H1 (cell line): ENCODE measurements around the gene GPC6. TPM values are rescaled to one million over a fixed set of nuclear protein-coding genes. Genes with fewer than 3 reads are reported as not detected.

Source experiments
- CTCF ChIA-PET: fragments of 300-600 bp; sonication (Branson Sonifier 250); formaldehyde crosslinking; loops from one replicate; lab custom pipeline; 2021; ENCODE audit not compliant: partially characterized antibody; lab: Charles Lee
- POLR2A ChIA-PET: fragments of 300-600 bp; sonication (Branson Sonifier 250); formaldehyde crosslinking; loops from one replicate; lab custom pipeline; 2021; ENCODE audit warnings: inconsistent platforms; ENCODE audit not compliant: partially characterized antibody; lab: Charles Lee
- DNase-seq, 2 experiments: peaks; one replicate each; pipeline versions ENCODE4 v3.0.0 to v3.0.0-alpha.2; 2010 to 2022; ENCODE audit warnings: low spot score in 2 of 2, low read depth in 1 of 2, mixed read lengths in 1 of 2
- FAIRE-seq: peaks from 2 replicates; lab custom pipeline; 2011; peaks lifted over from hg19 to GRCh38; lab: Jason Lieb, UNC
- H2AFZ ChIP-seq: 2 replicates; pipeline ENCODE4 v1.8.1; 2012; ENCODE audit warnings: low read length, inconsistent platforms
- H2AK5ac ChIP-seq: 2 replicates; pipeline ENCODE4 v1.6.1; 2013; ENCODE audit warnings: low read depth, low read length
- H2BK120ac ChIP-seq: replicated peaks from 2 replicates; pipeline ENCODE3; 2013; ENCODE audit warnings: low read depth, low read length, inconsistent platforms
- H2BK12ac ChIP-seq: 2 replicates; pipeline ENCODE4 v1.6.1; 2013; ENCODE audit warnings: low read depth, low read length
- H2BK15ac ChIP-seq: 2 replicates; pipeline ENCODE4 v1.6.1; 2013; ENCODE audit warnings: low read length
- H2BK20ac ChIP-seq: 2 replicates; pipeline ENCODE4 v1.6.1; 2013; ENCODE audit warnings: low read length
- H2BK5ac ChIP-seq: 2 replicates; pipeline ENCODE4 v1.6.1; 2013; ENCODE audit warnings: low read depth, low read length
- H3K14ac ChIP-seq: 2 replicates; pipeline ENCODE4 v1.6.1; 2013; ENCODE audit warnings: inconsistent platforms; ENCODE audit not compliant: insufficient read length
- H3K18ac ChIP-seq: 2 replicates; pipeline ENCODE4 v1.6.1; 2013; ENCODE audit warnings: low read length; ENCODE audit errors: extremely low read depth
- H3K23ac ChIP-seq: 2 replicates; pipeline ENCODE4 v1.6.1; 2013; ENCODE audit warnings: inconsistent platforms; ENCODE audit not compliant: insufficient read length
- H3K23me2 ChIP-seq: 2 replicates; pipeline ENCODE4 v1.6.1; 2013; ENCODE audit warnings: low read depth, low read length
- H3K27ac ChIP-seq: 2 replicates; pipeline ENCODE4 v1.6.1; 2011; ENCODE audit warnings: low read depth, low read length, inconsistent platforms
- H3K27me3 ChIP-seq, 4 experiments: replicated peaks in 1 of 4; 1 replicate in 1 of 4; 2 replicates in 3 of 4; pipeline versions ENCODE4 v1.6.1 to v1.8.1; 2011 to 2013; ENCODE audit warnings: low read length in 3 of 4, mild to moderate bottlenecking in 3 of 4, inconsistent platforms in 2 of 4, mixed read lengths in 2 of 4, moderate library complexity in 1 of 4; ENCODE audit not compliant: control insufficient read depth in 3 of 4, insufficient read depth in 3 of 4; ENCODE audit errors: extremely low read depth in 1 of 4
- H3K36me3 ChIP-seq, 4 experiments: 2 replicates each; pipeline versions ENCODE4 v1.6.1 to v1.8.1; 2011 to 2013; ENCODE audit warnings: mild to moderate bottlenecking in 4 of 4, low read length in 3 of 4, moderate library complexity in 2 of 4, control low read depth in 1 of 4, inconsistent platforms in 1 of 4; ENCODE audit not compliant: insufficient read depth in 4 of 4, control insufficient read depth in 2 of 4
- H3K4ac ChIP-seq: replicated peaks from 2 replicates; pipeline ENCODE3; 2013; ENCODE audit warnings: low read length, low read depth, mixed read lengths, inconsistent platforms; ENCODE audit not compliant: insufficient read length
- H3K4me1 ChIP-seq, 4 experiments: replicated peaks in 1 of 4; 1 replicate in 1 of 4; 2 replicates in 3 of 4; pipeline versions ENCODE4 v1.6.1 to v1.8.1; 2011 to 2013; ENCODE audit warnings: low read length in 3 of 4, inconsistent platforms in 2 of 4, mixed read lengths in 1 of 4; ENCODE audit not compliant: insufficient read depth in 4 of 4, control insufficient read depth in 3 of 4
- H3K4me2 ChIP-seq, 2 experiments: 2 replicates each; pipeline versions ENCODE4 v1.6.1 to v1.8.1; 2011 to 2013; ENCODE audit warnings: low read depth in 2 of 2, low read length in 2 of 2, control low read depth in 1 of 2, inconsistent platforms in 1 of 2, mild to moderate bottlenecking in 1 of 2; ENCODE audit not compliant: insufficient read depth in 1 of 2
- H3K4me3 ChIP-seq, 4 experiments: fragments of 200-600, 300-600 bp in 1 of 4; sonication (generic), shearing (Covaris generic), sonication (Bioruptor Twin) in 1 of 4; 2 replicates each; pipeline versions ENCODE4 v1.5.1 to v1.8.1; 2011 to 2016; ENCODE audit warnings: low read length in 4 of 4, low read depth in 3 of 4, control low read depth in 2 of 4, inconsistent platforms in 2 of 4, mild to moderate bottlenecking in 2 of 4, mixed read lengths in 1 of 4, moderate library complexity in 1 of 4; ENCODE audit not compliant: insufficient read depth in 2 of 4; ENCODE audit errors: extremely low read depth in 1 of 4
- H3K56ac ChIP-seq: replicated peaks from 2 replicates; pipeline ENCODE3; 2013; ENCODE audit warnings: low read depth, mild to moderate bottlenecking, mixed read lengths, low read length, inconsistent platforms; ENCODE audit not compliant: insufficient read length
- H3K79me1 ChIP-seq: 2 replicates; pipeline ENCODE4 v1.6.1; 2013; ENCODE audit warnings: low read depth, low read length, control low read depth
- H3K79me2 ChIP-seq, 2 experiments: 2 replicates each; pipeline versions ENCODE4 v1.6.1 to v1.8.1; 2012 to 2013; ENCODE audit warnings: low read length in 2 of 2, mild to moderate bottlenecking in 2 of 2, inconsistent platforms in 1 of 2; ENCODE audit not compliant: insufficient read depth in 2 of 2, control insufficient read depth in 1 of 2
- H3K9ac ChIP-seq, 4 experiments: replicated peaks in 1 of 4; 1 replicate in 1 of 4; 2 replicates in 3 of 4; pipeline versions ENCODE4 v1.6.1 to v1.8.1; 2011 to 2013; ENCODE audit warnings: low read depth in 3 of 4, low read length in 3 of 4, control low read depth in 2 of 4, mild to moderate bottlenecking in 2 of 4, moderate library complexity in 2 of 4, inconsistent platforms in 1 of 4; ENCODE audit errors: extremely low read depth in 1 of 4
- H3K9me3 ChIP-seq, 2 experiments: 2 replicates each; pipeline versions ENCODE4 v1.6.1 to v1.8.1; 2012 to 2013; ENCODE audit warnings: mild to moderate bottlenecking in 2 of 2, moderate library complexity in 2 of 2, control low read depth in 1 of 2, inconsistent platforms in 1 of 2, low read depth in 1 of 2, low read length in 1 of 2, mixed read lengths in 1 of 2; ENCODE audit not compliant: insufficient read depth in 2 of 2
- H4K20me1 ChIP-seq, 2 experiments: replicated peaks in 1 of 2; 2 replicates each; pipeline versions ENCODE3 to v1.8.1; 2011 to 2013; ENCODE audit warnings: inconsistent platforms in 2 of 2, low read length in 2 of 2, mild to moderate bottlenecking in 1 of 2; ENCODE audit not compliant: insufficient read depth in 2 of 2, control insufficient read depth in 1 of 2
- H4K5ac ChIP-seq: 2 replicates; pipeline ENCODE4 v1.6.1; 2013; ENCODE audit warnings: low read length, low read depth, mixed read lengths, inconsistent platforms; ENCODE audit not compliant: insufficient read length
- H4K8ac ChIP-seq: 2 replicates; pipeline ENCODE4 v1.8.0; 2013; ENCODE audit warnings: mild to moderate bottlenecking, moderate library complexity, low read length, inconsistent platforms; ENCODE audit not compliant: insufficient read depth; ENCODE audit errors: extremely low read depth
- H4K91ac ChIP-seq: replicated peaks from 2 replicates; pipeline ENCODE3; 2013; ENCODE audit warnings: low read length, mixed read lengths, inconsistent platforms; ENCODE audit not compliant: insufficient read length
- ATF2 ChIP-seq: IDR thresholded peaks from 2 replicates; pipeline ENCODE4 v1.6.1; 2012; ENCODE audit warnings: low read length, inconsistent platforms
- BRCA1 ChIP-seq: IDR thresholded peaks from 2 replicates; pipeline ENCODE4 v1.6.1; 2012; ENCODE audit warnings: low read depth, low read length, improper control_type of control experiment
- CREB1 ChIP-seq: IDR thresholded peaks from 2 replicates; pipeline ENCODE4 v1.6.1; 2012; ENCODE audit warnings: inconsistent platforms
- EP300 ChIP-seq, 2 experiments: IDR thresholded peaks; 1 replicate in 1 of 2; 2 replicates in 1 of 2; pipeline ENCODE4 v1.6.1; 2011 to 2012; ENCODE audit warnings: low read depth in 2 of 2, low read length in 2 of 2, mild to moderate bottlenecking in 2 of 2, borderline replicate concordance in 1 of 2, inconsistent platforms in 1 of 2, moderate library complexity in 1 of 2
- HDAC6 ChIP-seq: IDR thresholded peaks from one replicate; pipeline ENCODE4 v1.7.1; 2012; ENCODE audit warnings: low read depth, mild to moderate bottlenecking, inconsistent platforms, low read length, moderate library complexity
- KDM1A ChIP-seq: fragments of 200-600, 300-600 bp; sonication (generic); IDR thresholded peaks from 2 replicates; pipeline ENCODE4 v1.7.1; 2016; ENCODE audit warnings: mild to moderate bottlenecking, low read length, borderline replicate concordance
- MAFK ChIP-seq: IDR thresholded peaks from 2 replicates; pipeline ENCODE4 v1.6.1; 2012; ENCODE audit warnings: low read depth, mild to moderate bottlenecking, improper control_type of control experiment, low read length
- RBBP5 ChIP-seq: IDR thresholded peaks from 2 replicates; pipeline ENCODE4 v1.7.1; 2012; ENCODE audit warnings: low read depth, mild to moderate bottlenecking, inconsistent platforms, low read length, moderate library complexity, borderline replicate concordance
- RNF2 ChIP-seq: fragments of 200-900, 300-1000 bp; sonication (generic); IDR thresholded peaks from 2 replicates; pipeline ENCODE4 v1.7.1; 2016; ENCODE audit warnings: borderline replicate concordance, low read depth, mild to moderate bottlenecking, antibody characterized with exemption, low read length; ENCODE audit not compliant: poor library complexity, severe bottlenecking; ENCODE audit errors: missing control alignments
- SIN3A ChIP-seq, 2 experiments: IDR thresholded peaks in 1 of 2; conservative IDR thresholded peaks in 1 of 2; 2 replicates each; pipeline ENCODE4 v1.6.1; 2011 to 2012; ENCODE audit warnings: low read length in 2 of 2, improper control_type of control experiment in 1 of 2, low read depth in 1 of 2, mild to moderate bottlenecking in 1 of 2
- SUZ12 ChIP-seq: fragments of 200-600 bp; sonication (generic); IDR thresholded peaks from 2 replicates; pipeline ENCODE4 v1.6.1; 2012; ENCODE audit warnings: mild to moderate bottlenecking, inconsistent platforms, low read length, moderate library complexity, mixed read lengths
- WGBS, 2 experiments: shearing (Covaris generic) in 1 of 2; methylation state at CpG; one replicate each; pipeline versions ENCODE4 v1.1.6 to v1.1.7; 2013 to 2015; ENCODE audit warnings: low lambda C conversion rate in 2 of 2, mixed read lengths in 2 of 2, inconsistent platforms in 1 of 2, low coverage in 1 of 2, missing lambda C conversion rate in 1 of 2; ENCODE audit not compliant: insufficient replicate concordance in 2 of 2, insufficient coverage in 1 of 2, insufficient read length in 1 of 2; ENCODE audit errors: extremely low coverage in 1 of 2, missing lambda C conversion rate in 1 of 2; 5-methylcytosine and 5-hydroxymethylcytosine counted together
- polyA plus RNA-seq, 7 experiments: library from polyadenylated mRNA; depleted of rRNA in 3 of 7; stranded (reverse) in 5 of 7; unstranded in 2 of 7; fragments of >200 nt in 5 of 7; fragments of 200-250 nt in 2 of 7; gene quantifications; 1 replicate in 5 of 7; 2 replicates in 1 of 7; 4 replicates in 1 of 7; pipeline versions ENCODE4 v1.2.1 to v1.2.3, GENCODE V29; 2011 to 2013; ENCODE audit warnings: missing spikeins in 2 of 7, mixed read lengths in 2 of 7
- total RNA-seq: library from RNA; stranded (reverse); fragmentation: NEBNext Ultra II Directional; extraction: Animal tissue kit (Norgen Biotek cat#: 25700); gene quantifications from 2 replicates; pipeline ENCODE4 v1.2.1, GENCODE V29; 2021

GPC6 gene
- total and polyA plus RNA-seq, 2 of the 8 experiments (the other 6 are each of a cell fraction or from before 2014, with no cell fraction given) = 5.4 to 12.0 TPM

- Histone ChIP-seq H3K4ac (no peak overlapping the region), H3K23me2 (no peaks in the 10 kb centered on the region), H2BK15ac (no peak overlapping the region), H2BK20ac (no peak overlapping the region), H3K14ac (no peak overlapping the region), H4K8ac (no peak overlapping the region), H4K20me1 (no peaks in the 10 kb centered on the region), H3K9me3 (no peaks in the 10 kb centered on the region), H3K79me1 (no peaks in the 10 kb centered on the region), H2BK5ac (no peak overlapping the region), H3K56ac (no peak overlapping the region), H2BK120ac (no peak overlapping the region), H2BK12ac (no peak overlapping the region), H3K79me2 (no peaks in the 10 kb centered on the region), H3K9ac (no peak overlapping the region), H3K4me1 (no peaks in the 10 kb centered on the region), H3K36me3 (no peaks in the 10 kb centered on the region), H3K18ac (no peak overlapping the region), H4K91ac (no peak overlapping the region), H3K4me3 (no peak overlapping the region), H3K23ac (no peak overlapping the region), H2AK5ac (no peak overlapping the region), H3K27me3 (no peaks in the 10 kb centered on the region), H4K5ac (no peak overlapping the region), H2AFZ (no peak overlapping the region), H3K4me2 (no peak overlapping the region), H3K27ac (no peak overlapping the region)
- ChIA-PET POLR2A (no interaction called here), CTCF (no interaction called here)
- DNase-seq = no peak
- FAIRE-seq = no peak
- WGBS, 2 experiments = 92% methylated on average over 3 of the region's 3 CpGs; no CpG with 5 or more reads in 1 of the 2 experiments
- TF ChIP-seq BRCA1 (no peak), HDAC6 (no peak), CREB1 (no peak), SUZ12 (no peak), EP300 (IDR thresholded peaks at IDR 0.05; ENCODE audit: borderline replicate concordance in 1 of 2, low read depth in 2 of 2, low read length in 2 of 2) (no peak), RNF2 (no peak), ATF2 (no peak), MAFK (no peak), KDM1A (no peak), SIN3A (conservative IDR thresholded peaks at IDR 0.05 in 1 of 2, IDR thresholded peaks at IDR 0.05 in 1 of 2; ENCODE audit: low read depth in 1 of 2, low read length in 2 of 2) (no peak), RBBP5 (no peak)
Measured at GRCh38 chr13:93800342-93800741, 573.7 kb downstream of the GPC6 start.
